ENCODE measurements around the gene MYL12A.
"Not testable (repeated sequence)": the region's sequence is repeated elsewhere in the genome, so short reads cannot be mapped to it uniquely, and the experiment has no call there.

Gene MYL12A

DNA sequence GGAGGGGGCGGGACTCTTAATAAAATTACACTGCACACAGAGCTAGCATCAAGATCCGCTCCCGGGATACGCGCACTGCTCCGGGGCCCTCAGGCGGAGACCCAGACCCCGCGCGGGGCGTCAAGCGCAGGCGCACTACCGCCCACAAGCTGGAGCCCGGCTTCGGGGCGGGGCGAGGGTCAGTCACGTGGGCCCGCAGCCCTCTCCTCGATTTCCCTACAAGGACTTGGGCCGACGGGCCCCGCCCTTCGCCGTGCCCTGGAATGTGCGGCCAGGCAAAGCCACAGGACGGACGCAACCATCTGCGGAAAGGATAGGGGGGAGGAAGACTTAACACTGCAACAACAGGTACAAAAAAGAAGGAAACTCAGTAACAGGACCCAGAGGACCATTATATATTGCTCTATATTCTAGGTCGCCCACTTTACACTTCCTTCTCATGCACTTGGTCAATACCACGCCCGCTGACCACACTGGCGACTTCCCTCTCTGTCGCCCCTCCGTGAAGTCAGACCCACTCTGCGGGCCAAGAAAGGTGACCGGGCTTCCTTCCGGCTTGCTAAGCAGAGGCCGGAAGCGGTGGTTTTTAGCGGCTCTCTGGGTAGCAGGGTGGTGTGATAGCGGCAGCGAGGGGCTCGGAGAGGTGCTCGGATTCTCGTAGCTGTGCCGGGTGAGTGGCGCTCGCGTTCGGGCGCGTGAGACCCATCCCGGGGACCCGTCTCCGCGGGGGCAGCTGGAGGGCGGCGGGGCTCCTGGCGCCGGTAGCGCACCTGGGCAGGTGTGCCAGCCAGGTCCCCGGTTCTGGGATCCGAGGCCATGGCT, at the start of gene MYL12A:
MYL12A (plus strand) TSS at position 562 of the 822 bp plus-strand sequence. CDS start 5,447 bp downstream, outside the sequence.
- H3K9ac ChIP-seq (ENCODE audit: low read length) = peak within 1 kb of the TSS; percentile 99
- H3K36me3 ChIP-seq (ENCODE audit: insufficient read depth, low read length) = peaks cover 6% of the 10 kb centered on the region
- no peaks in the 10 kb centered on the region for H3F3A ChIP-seq (ENCODE audit: insufficient read depth, low read length)
- no peaks in the 10 kb centered on the region for H4K20me1 ChIP-seq (ENCODE audit: insufficient read depth, low read length)
- no peak within 1 kb of the TSS for H2AFZ ChIP-seq (ENCODE audit: low read length)
- peaks cover 40% of the 10 kb centered on the region for H3K79me2 ChIP-seq (ENCODE audit: insufficient read depth, low read length)
- H3K9me3 ChIP-seq (ENCODE audit: low read length) = no peaks in the 10 kb centered on the region
- no peaks in the 10 kb centered on the region for H3K9me2 ChIP-seq (ENCODE audit: low read depth, low read length)
- peak within 1 kb of the TSS; percentile 89 for H3K27ac ChIP-seq (ENCODE audit: low read depth, low read length, poor library complexity, severe bottlenecking)
- peak within 1 kb of the TSS; percentile 95 for H3K4me2 ChIP-seq (ENCODE audit: low read length)
- peak within 1 kb of the TSS; percentile 98 for H3K4me3 ChIP-seq (ENCODE audit: low read depth, low read length, poor library complexity, severe bottlenecking)
- H3K27me3 ChIP-seq (ENCODE audit: insufficient read depth, low read length) = no peaks in the 10 kb centered on the region
- TF ChIP-seq, protein P1, sequence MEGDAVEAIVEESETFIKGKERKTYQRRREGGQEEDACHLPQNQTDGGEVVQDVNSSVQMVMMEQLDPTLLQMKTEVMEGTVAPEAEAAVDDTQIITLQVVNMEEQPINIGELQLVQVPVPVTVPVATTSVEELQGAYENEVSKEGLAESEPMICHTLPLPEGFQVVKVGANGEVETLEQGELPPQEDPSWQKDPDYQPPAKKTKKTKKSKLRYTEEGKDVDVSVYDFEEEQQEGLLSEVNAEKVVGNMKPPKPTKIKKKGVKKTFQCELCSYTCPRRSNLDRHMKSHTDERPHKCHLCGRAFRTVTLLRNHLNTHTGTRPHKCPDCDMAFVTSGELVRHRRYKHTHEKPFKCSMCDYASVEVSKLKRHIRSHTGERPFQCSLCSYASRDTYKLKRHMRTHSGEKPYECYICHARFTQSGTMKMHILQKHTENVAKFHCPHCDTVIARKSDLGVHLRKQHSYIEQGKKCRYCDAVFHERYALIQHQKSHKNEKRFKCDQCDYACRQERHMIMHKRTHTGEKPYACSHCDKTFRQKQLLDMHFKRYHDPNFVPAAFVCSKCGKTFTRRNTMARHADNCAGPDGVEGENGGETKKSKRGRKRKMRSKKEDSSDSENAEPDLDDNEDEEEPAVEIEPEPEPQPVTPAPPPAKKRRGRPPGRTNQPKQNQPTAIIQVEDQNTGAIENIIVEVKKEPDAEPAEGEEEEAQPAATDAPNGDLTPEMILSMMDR (IDR thresholded peaks at IDR 0.05; ENCODE audit: low read length) = no peak
- TF ChIP-seq EZH2 (IDR thresholded peaks at IDR 0.05; ENCODE audit: borderline replicate concordance, low read length) = no peak
- H3K4me1 ChIP-seq (ENCODE audit: insufficient read depth, low read length, severe bottlenecking) = peaks cover 40% of the 10 kb centered on the region

DNA sequence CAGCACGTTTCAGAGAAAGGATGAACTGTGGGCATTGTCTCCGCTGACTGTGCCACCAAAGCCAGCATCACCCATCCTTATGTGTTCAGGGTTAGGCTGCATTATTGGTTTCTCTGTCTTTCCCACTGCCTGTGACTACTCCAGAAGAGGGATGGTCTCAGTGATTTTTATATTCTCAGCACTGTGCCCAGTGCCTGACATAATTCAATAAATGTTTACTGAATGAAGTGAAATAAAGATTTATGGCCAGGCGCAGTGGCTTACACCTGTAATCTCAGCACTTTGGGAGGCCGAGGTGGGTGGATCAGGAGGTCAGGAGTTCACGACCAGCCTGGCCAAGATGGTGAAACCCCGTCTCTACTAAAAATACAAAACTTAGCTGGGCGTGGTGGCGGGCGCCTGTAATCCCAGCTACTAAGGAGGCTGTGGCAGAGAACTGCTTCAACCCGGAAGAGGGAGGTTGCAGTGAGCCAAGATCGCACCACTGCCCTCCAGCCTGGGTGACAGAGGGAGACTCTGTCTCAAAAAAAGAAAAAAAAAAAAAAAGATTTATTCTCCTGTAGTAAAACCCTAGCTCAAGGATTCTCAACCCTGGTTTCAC, 49.2 kb upstream of the MYL12A start:
- H3F3A ChIP-seq (ENCODE audit: insufficient read depth, low read length); H3K27me3 ChIP-seq (ENCODE audit: insufficient read depth, low read length); H2AFZ ChIP-seq (ENCODE audit: low read length); H3K4me3 ChIP-seq (ENCODE audit: low read depth, low read length, poor library complexity, severe bottlenecking); H3K9ac ChIP-seq (ENCODE audit: low read length); H4K20me1 ChIP-seq (ENCODE audit: insufficient read depth, low read length); H3K4me2 ChIP-seq (ENCODE audit: low read length); H3K9me3 ChIP-seq (ENCODE audit: low read length); H3K36me3 ChIP-seq (ENCODE audit: insufficient read depth, low read length); H3K27ac ChIP-seq (ENCODE audit: low read depth, low read length, poor library complexity, severe bottlenecking); H3K79me2 ChIP-seq (ENCODE audit: insufficient read depth, low read length); H3K4me1 ChIP-seq (ENCODE audit: insufficient read depth, low read length, severe bottlenecking); H3K9me2 ChIP-seq (ENCODE audit: low read depth, low read length): not testable (repeated sequence)

DNA sequence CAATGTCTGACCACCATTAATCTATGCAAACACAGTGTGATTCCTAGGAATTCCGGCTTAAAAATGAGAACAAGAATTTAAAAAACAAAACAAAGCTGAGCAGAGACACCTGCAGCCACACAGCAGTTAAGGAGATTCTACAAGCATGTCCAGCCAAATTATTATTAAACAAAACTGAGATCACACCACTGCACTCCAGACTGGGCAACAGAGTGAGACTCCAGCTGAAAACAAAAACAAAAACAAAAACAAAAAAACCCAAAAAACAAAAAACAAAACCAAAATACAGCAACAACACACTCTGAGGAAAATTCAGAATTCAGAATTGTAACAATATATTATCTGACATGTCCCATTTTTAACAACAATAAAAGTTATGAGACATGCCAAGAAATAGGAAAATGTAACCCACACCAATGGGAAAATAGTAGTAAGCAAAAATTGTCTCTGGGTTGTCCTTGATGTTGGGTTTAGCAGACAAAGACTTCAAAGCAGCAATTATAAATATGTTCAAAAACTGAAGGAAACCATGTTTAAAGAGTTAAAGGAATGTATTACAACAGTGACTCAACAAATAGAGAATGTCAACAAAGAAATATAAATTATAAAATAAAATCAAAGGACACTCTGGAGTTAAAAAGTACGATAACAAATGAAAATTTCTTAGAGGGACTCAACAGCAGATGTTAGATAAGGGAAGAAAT, 47.5 kb upstream of the MYL12A start:
- Histone ChIP-seq H3K27ac (ENCODE audit: low read depth, low read length, poor library complexity, severe bottlenecking) (no peak overlapping the region), H3F3A (ENCODE audit: insufficient read depth, low read length) (no peaks in the 10 kb centered on the region), H3K4me1 (ENCODE audit: insufficient read depth, low read length, severe bottlenecking) (peaks cover 10% of the 10 kb centered on the region), H3K9me3 (ENCODE audit: low read length) (0 out of 2 replicates have a peak, but pooled peaks cover 3% of the 10 kb centered on the region), H3K9ac (ENCODE audit: low read length) (no peak overlapping the region), H3K4me3 (ENCODE audit: low read depth, low read length, poor library complexity, severe bottlenecking) (no peak overlapping the region), H3K4me2 (ENCODE audit: low read length) (no peak overlapping the region), H3K36me3 (ENCODE audit: insufficient read depth, low read length) (no peaks in the 10 kb centered on the region), H2AFZ (ENCODE audit: low read length) (no peak overlapping the region), H3K79me2 (ENCODE audit: insufficient read depth, low read length) (no peaks in the 10 kb centered on the region), H4K20me1 (ENCODE audit: insufficient read depth, low read length) (no peaks in the 10 kb centered on the region), H3K27me3 (ENCODE audit: insufficient read depth, low read length) (no peaks in the 10 kb centered on the region), H3K9me2 (ENCODE audit: low read depth, low read length) (no peaks in the 10 kb centered on the region)
- TF ChIP-seq EZH2 (IDR thresholded peaks at IDR 0.05; ENCODE audit: borderline replicate concordance, low read length) = no peak
- TF ChIP-seq, protein P1 (IDR thresholded peaks at IDR 0.05; ENCODE audit: low read length) = no peak

All from OCI-LY1 (cell line).